H1 (cell line): Measurements from ENCODE around the gene GGN. TPM values are rescaled to one million over a fixed set of nuclear protein-coding genes. Genes with fewer than 3 reads are reported as not detected.

Source experiments
- CHD7 ChIP-seq: fragments of 300-600 bp; sonication (generic); IDR thresholded peaks from 2 replicates; pipeline ENCODE4 v1.7.1; 2012; ENCODE audit warnings: low read length, moderate library complexity, mild to moderate bottlenecking, inconsistent platforms; ENCODE audit not compliant: insufficient replicate concordance
- SIX5 ChIP-seq: IDR thresholded peaks from 2 replicates; pipeline ENCODE4 v1.6.1; 2011; ENCODE audit warnings: mild to moderate bottlenecking, low read depth, low read length
- polyA plus RNA-seq, 7 experiments: library from polyadenylated mRNA; depleted of rRNA in 3 of 7; stranded (reverse) in 5 of 7; unstranded in 2 of 7; fragments of >200 nt in 5 of 7; fragments of 200-250 nt in 2 of 7; gene quantifications; 1 replicate in 5 of 7; 2 replicates in 1 of 7; 4 replicates in 1 of 7; pipeline versions ENCODE4 v1.2.1 to v1.2.3, GENCODE V29; 2011 to 2013; ENCODE audit warnings: missing spikeins in 2 of 7, mixed read lengths in 2 of 7
- total RNA-seq: library from RNA; stranded (reverse); fragmentation: NEBNext Ultra II Directional; extraction: Animal tissue kit (Norgen Biotek cat#: 25700); gene quantifications from 2 replicates; pipeline ENCODE4 v1.2.1, GENCODE V29; 2021

GGN gene
- total and polyA plus RNA-seq, 2 of the 8 experiments (the other 6 are each of a cell fraction or from before 2014, with no cell fraction given), result 0.47 to 1.2 TPM

- TF ChIP-seq CHD7 (no peak), SIX5 (no peak)
Observed at GRCh38 chr19:38411041-38411712, 23.3 kb upstream of the GGN start (continued).
